Tracheal epithelial cell (primary cell): Measurements from ENCODE around the gene KRT85. TPM values are rescaled to one million over a fixed set of nuclear protein-coding genes. Genes with fewer than 3 reads are reported as not detected.

Source experiments
- total RNA-seq: library from RNA; depleted of rRNA; stranded (reverse); fragments of >200 nt; gene quantifications from 2 replicates; pipeline ENCODE4 v1.2.1, GENCODE V29; 2014

Gene KRT85
- total RNA-seq: not detected in 2 replicates

GRCh38 chr12:52366738-52367485 lies at the start of gene KRT85:
Gene KRT85 (minus strand): TSS chr12:52367481. CDS start chr12:52367405, 76 bp downstream.

GRCh38 chr12:52405922-52406385 lies 38.7 kb upstream of the KRT85 start, which contains the start of gene KRT82:
Gene KRT82 (minus strand): TSS chr12:52406335. CDS start chr12:52406277, 58 bp downstream.

GRCh38 chr12:52385226-52385702 lies 18.0 kb upstream of the KRT85 start, which contains the start of gene KRT84:
Gene KRT84 (minus strand): TSS chr12:52385652. CDS start chr12:52385585, 67 bp downstream.

GRCh38 chr12:52320784-52321400 lies 46.4 kb downstream of the KRT85 start, which contains the start of gene KRT83:
Gene KRT83 (minus strand): TSS chr12:52321398. CDS start chr12:52321335, 63 bp downstream.

Other genes with a start within 250 kb of the KRT85 start
- gene KRT80, start 175.5 kb downstream of the KRT85 start, total RNA-seq: 8.3 and 11.8 TPM in 2 replicates
- 775 and 1,618 TPM in 2 replicates for gene KRT7, start 134.2 kb downstream of the KRT85 start, total RNA-seq
- 0.21 and 0.72 TPM in 2 replicates for gene KRT86, start 92.8 kb downstream of the KRT85 start, total RNA-seq
- 10.8 TPM in 1 of 2 replicates, not detected in the other for gene KRT81, start 75.9 kb downstream of the KRT85 start, total RNA-seq
- under 0.01 and 0.21 TPM in 2 replicates for gene KRT83, start 46.1 kb downstream of the KRT85 start, total RNA-seq
- 0.21 TPM in 1 of 2 replicates, not detected in the other for gene KRT84, start 18.2 kb upstream of the KRT85 start, total RNA-seq
- not detected in 2 replicates for gene KRT82, start 38.9 kb upstream of the KRT85 start, total RNA-seq
- 1.1 and 87.0 TPM in 2 replicates for gene KRT75, start 66.9 kb upstream of the KRT85 start, total RNA-seq
- gene KRT6B, start 84.7 kb upstream of the KRT85 start, total RNA-seq: 310 and 1,936 TPM in 2 replicates
- 22.0 and 155 TPM in 2 replicates for gene KRT6C, start 106.3 kb upstream of the KRT85 start, total RNA-seq
- gene KRT6A, start 125.8 kb upstream of the KRT85 start, total RNA-seq: 10,133 and 10,410 TPM in 2 replicates
- 7,035 and 9,280 TPM in 2 replicates for gene KRT5, start 152.9 kb upstream of the KRT85 start, total RNA-seq
- gene KRT71, start 185.7 kb upstream of the KRT85 start, total RNA-seq: not detected in 2 replicates
- gene KRT74, start 206.4 kb upstream of the KRT85 start, total RNA-seq: under 0.01 TPM in 1 of 2 replicates, not detected in the other
- gene KRT72, start 234.0 kb upstream of the KRT85 start, total RNA-seq: not detected in 2 replicates